MCF 10A (cell line): ENCODE data around the gene TCP11. TPM values are rescaled to one million over a fixed set of nuclear protein-coding genes. Genes with fewer than 3 reads are reported as not detected.

Experiments used
- BruUV-seq: library from RNA; stranded (reverse); fragments of 400-500 nt; replicated peaks from 2 replicates; lab custom pipeline; 2021; lab: Mats Ljungman, UMichigan
- CTCF ChIA-PET: fragments of 300-600 bp; sonication (Branson Sonifier 250); formaldehyde crosslinking; extraction: SDS; loops from one replicate; lab custom pipeline; 2021; ENCODE audit warnings: antibody characterized with exemption, inconsistent platforms; lab: Yijun Ruan, JAX
- POLR2A ChIA-PET: fragments of 300-600, 350-650 bp; sonication (Branson Sonifier 250); formaldehyde crosslinking; extraction: SDS; loops from one replicate; lab custom pipeline; 2020; ENCODE audit warnings: antibody characterized with exemption, inconsistent platforms; lab: Yijun Ruan, JAX
- DNase-seq: peaks from one replicate; pipeline ENCODE4 v3.0.0-alpha.2; 2018; ENCODE audit not compliant: unreplicated experiment
- H3K27ac Mint-ChIP-seq: one replicate; pipeline ENCODE4 v1.8.0; 2022; ENCODE audit warnings: mild to moderate bottlenecking, low read depth, mixed read lengths; ENCODE audit not compliant: unreplicated experiment
- H3K27me3 Mint-ChIP-seq: one replicate; pipeline ENCODE4 v1.8.0; 2022; ENCODE audit warnings: mixed read lengths; ENCODE audit not compliant: insufficient read depth, unreplicated experiment
- H3K36me3 Mint-ChIP-seq: one replicate; pipeline ENCODE4 v1.8.0; 2022; ENCODE audit warnings: mild to moderate bottlenecking, moderate library complexity, mixed read lengths; ENCODE audit not compliant: insufficient read depth, unreplicated experiment
- H3K4me1 Mint-ChIP-seq: one replicate; pipeline ENCODE4 v1.8.0; 2022; ENCODE audit warnings: mixed read lengths; ENCODE audit not compliant: insufficient read depth, unreplicated experiment
- H3K4me3 Mint-ChIP-seq: one replicate; pipeline ENCODE4 v1.8.0; 2022; ENCODE audit warnings: mild to moderate bottlenecking, moderate library complexity, mixed read lengths; ENCODE audit not compliant: unreplicated experiment
- H3K9me3 Mint-ChIP-seq: one replicate; pipeline ENCODE4 v1.8.0; 2022; ENCODE audit warnings: mixed read lengths; ENCODE audit not compliant: unreplicated experiment
- CTCF ChIP-seq: fragments of 200-600 bp; IDR thresholded peaks from one replicate; pipeline ENCODE4 v1.8.0; 2022; ENCODE audit warnings: antibody characterized with exemption, mild to moderate bottlenecking; ENCODE audit not compliant: unreplicated experiment
- intact Hi-C: fragments of 100-400 bp; cut with micrococcal nuclease; formaldehyde crosslinking; loops from 2 replicates; pipeline ENCODE4 v1.14.1; 2022
- total RNA-seq: library from RNA; stranded (reverse); gene quantifications from 2 replicates; pipeline ENCODE4 v1.2.3, GENCODE V29; 2022

TCP11 gene
- total RNA-seq, 1 experiment from 2014 or later, result not detected

- intact Hi-C loops, result no loop called here
- DNase-seq, result peak; percentile 45
- BruUV-seq, result no TSS peak
- ChIA-PET CTCF (no interaction called here), POLR2A (no interaction called here)
- H3K27me3 Mint-ChIP-seq, result no peaks in the 10 kb centered on the region
- H3K9me3 Mint-ChIP-seq, result no peaks in the 10 kb centered on the region
- H3K27ac Mint-ChIP-seq, result no peak overlapping the region
- H3K36me3 Mint-ChIP-seq, result peaks cover 17% of the 10 kb centered on the region
- no peak overlapping the region for H3K4me3 Mint-ChIP-seq
- TF ChIP-seq CTCF, result no peak
- no peaks in the 10 kb centered on the region for H3K4me1 Mint-ChIP-seq
These were observed 60.2 kb downstream of the TCP11 start for GRCh38 chr6:35080821-35081425.

GRCh38 chr6:35080016-35080680 is 61.0 kb downstream of the TCP11 start:
- H3K4me3 Mint-ChIP-seq, result no peak overlapping the region
- no peaks in the 10 kb centered on the region for H3K9me3 Mint-ChIP-seq
- ChIA-PET CTCF (interaction anchor here (0.9 kb wide), 1 partner anchor 13 kb away, joined by 4 read pairs; no protein-coding TSS in a partner anchor), POLR2A (interaction anchor here (1.4 kb wide), 1 partner anchor 10 kb away, joined by 4 read pairs; no protein-coding TSS in a partner anchor)
- no peaks in the 10 kb centered on the region for H3K27me3 Mint-ChIP-seq
- H3K36me3 Mint-ChIP-seq, result peaks cover 13% of the 10 kb centered on the region
- BruUV-seq, result no TSS peak
- no peaks in the 10 kb centered on the region for H3K4me1 Mint-ChIP-seq
- intact Hi-C loops, result no loop called here
- DNase-seq, result no peak
- H3K27ac Mint-ChIP-seq, result no peak overlapping the region
- TF ChIP-seq CTCF, result no peak

DNA sequence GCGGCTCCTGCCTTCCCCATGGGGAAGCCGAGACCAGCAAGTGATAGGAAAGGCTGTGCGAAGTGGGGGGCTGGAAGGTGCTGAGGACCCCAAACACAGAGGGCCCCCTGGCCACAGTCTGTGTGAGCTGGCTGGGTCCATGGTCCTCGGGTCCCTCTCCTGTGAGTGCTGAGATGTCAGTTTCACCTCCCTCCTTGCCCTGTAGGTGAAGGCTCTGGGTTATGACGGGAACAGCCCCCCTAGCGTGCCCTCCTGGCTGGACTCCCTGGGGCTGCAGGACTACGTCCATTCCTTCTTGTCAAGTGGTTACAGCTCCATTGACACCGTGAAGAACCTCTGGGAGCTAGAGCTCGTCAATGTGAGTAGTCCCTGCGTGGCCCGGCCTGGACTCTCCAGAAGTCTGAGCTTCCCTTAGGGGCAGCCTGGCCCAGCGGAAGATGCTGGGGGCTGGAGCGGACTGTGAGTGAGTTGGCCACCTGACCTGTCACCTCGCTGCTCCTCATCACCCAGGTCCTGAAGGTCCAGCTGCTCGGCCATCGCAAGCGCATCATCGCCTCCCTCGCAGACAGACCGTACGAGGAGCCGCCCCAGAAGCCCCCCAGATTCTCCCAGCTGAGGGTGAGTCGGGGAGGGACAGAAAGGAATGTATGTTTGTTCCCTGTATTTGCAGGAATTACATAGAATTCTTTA is 61.7 kb downstream of the TCP11 start:
- Mint-ChIP-seq H3K9me3 (no peaks in the 10 kb centered on the region), H3K27ac (no peak overlapping the region), H3K36me3 (peaks cover 7% of the 10 kb centered on the region), H3K27me3 (no peaks in the 10 kb centered on the region), H3K4me3 (no peak overlapping the region), H3K4me1 (no peaks in the 10 kb centered on the region)
- ChIA-PET CTCF (interaction anchor here (0.5 to 0.9 kb wide), 3 partner anchors 13 to 914 kb away, joined by 3 to 4 read pairs (median 4); no protein-coding TSS in a partner anchor), POLR2A (interaction anchor here (1.4 kb wide), 1 partner anchor 10 kb away, joined by 4 read pairs; no protein-coding TSS in a partner anchor)
- TF ChIP-seq CTCF, result no peak
- intact Hi-C loops, result no loop called here
- no TSS peak for BruUV-seq
- DNase-seq, result no peak

GRCh38 chr6:35078896-35079295 is 62.2 kb downstream of the TCP11 start:
- Mint-ChIP-seq H3K36me3 (peaks cover 7% of the 10 kb centered on the region), H3K4me1 (no peaks in the 10 kb centered on the region), H3K9me3 (no peaks in the 10 kb centered on the region), H3K4me3 (no peak overlapping the region), H3K27me3 (no peaks in the 10 kb centered on the region), H3K27ac (no peak overlapping the region)
- TF ChIP-seq CTCF, result no peak
- intact Hi-C loops, result no loop called here
- ChIA-PET POLR2A (interaction anchor here (1.4 kb wide), 1 partner anchor 9 kb away, joined by 4 read pairs; no protein-coding TSS in a partner anchor), CTCF (interaction anchor here (0.5 to 0.9 kb wide), 2 partner anchors 68 to 914 kb away, joined by 3 to 4 read pairs; no protein-coding TSS in a partner anchor)
- BruUV-seq, result no TSS peak
- no peak for DNase-seq
